K562 (cell line): Measurements from ENCODE around the gene MMP24. TPM values are rescaled to one million over a fixed set of nuclear protein-coding genes. Genes with fewer than 3 reads are reported as not detected.

Experiments used
- ARID1B ChIP-seq: fragments of 450-650 bp; IDR thresholded peaks from 2 replicates; pipeline ENCODE4 v1.6.1; 2016; ENCODE audit warnings: antibody characterized with exemption, mild to moderate bottlenecking, inconsistent platforms
- CBFA2T2 ChIP-seq: fragments of 450-650 bp; conservative IDR thresholded peaks from 2 replicates; pipeline ENCODE4 v1.6.1; 2017; ENCODE audit warnings: mild to moderate bottlenecking
- CBFA2T3 ChIP-seq: fragments of 450-650 bp; IDR thresholded peaks from 2 replicates; pipeline ENCODE4 v1.6.1; 2017
- CXXC5 ChIP-seq: fragments of 250-450 bp; sonication (Bioruptor Pico); IDR thresholded peaks from 2 replicates; pipeline ENCODE4 v1.8.0; 2022; ENCODE audit warnings: inconsistent platforms, mild to moderate bottlenecking, moderate library complexity
- FOSL1 ChIP-seq: fragments of 200-800 bp; sonication (Bioruptor generic); conservative IDR thresholded peaks from 2 replicates; pipeline ENCODE4 v1.6.1; 2016; ENCODE audit warnings: missing genetic modification characterization, missing compliant biosample characterization
- FOXP4 ChIP-seq: sonication (generic); formaldehyde crosslinking; IDR thresholded peaks from 2 replicates; pipeline ENCODE4 v1.8.0; 2022; ENCODE audit warnings: mild to moderate bottlenecking, missing genetic modification reagents, borderline replicate concordance
- GATAD2B ChIP-seq: fragments of 450-650 bp; IDR thresholded peaks from 2 replicates; pipeline ENCODE4 v1.6.1; 2017; ENCODE audit warnings: mild to moderate bottlenecking, borderline replicate concordance
- GMEB1 ChIP-seq: fragments of 250-450 bp; sonication (Bioruptor Pico); IDR thresholded peaks from 2 replicates; pipeline ENCODE4 v1.4.0; 2020; ENCODE audit warnings: mild to moderate bottlenecking
- MED1 ChIP-seq: sonication (generic); formaldehyde crosslinking; IDR thresholded peaks from 2 replicates; pipeline ENCODE4 v1.8.1; 2023; ENCODE audit warnings: missing genetic modification reagents, borderline replicate concordance
- NCOA2 ChIP-seq, 2 experiments: fragments of 450-650 bp; IDR thresholded peaks; 2 replicates each; pipeline ENCODE4 v1.6.1; 2018; ENCODE audit warnings: mild to moderate bottlenecking in 2 of 2, moderate library complexity in 1 of 2; ENCODE audit not compliant: partially characterized antibody in 2 of 2
- PCBP2 ChIP-seq: fragments of 200-400 bp; formaldehyde crosslinking; IDR thresholded peaks from 2 replicates; pipeline ENCODE4 v1.6.1; 2018; ENCODE audit warnings: low read length, low read depth, mild to moderate bottlenecking, moderate library complexity; ENCODE audit not compliant: poor library complexity, severe bottlenecking
- PHF20 ChIP-seq: fragments of 450-650 bp; IDR thresholded peaks from 2 replicates; pipeline ENCODE4 v1.6.1; 2018; ENCODE audit not compliant: partially characterized antibody
- PML ChIP-seq: IDR thresholded peaks from 2 replicates; pipeline ENCODE4 v1.6.1; 2012; ENCODE audit warnings: low read length, inconsistent platforms
- PRDM10 ChIP-seq: fragments of 450-650 bp; IDR thresholded peaks from 2 replicates; pipeline ENCODE4 v1.6.1; 2018; ENCODE audit not compliant: partially characterized antibody
- RBM39 ChIP-seq: fragments of 200-400 bp; formaldehyde crosslinking; optimal IDR thresholded peaks from 2 replicates; pipeline ENCODE3; 2018; ENCODE audit warnings: low read depth, low read length
- SIN3B ChIP-seq: fragments of 450-650 bp; IDR thresholded peaks from 2 replicates; pipeline ENCODE4 v1.6.1; 2017; ENCODE audit warnings: low read depth, mild to moderate bottlenecking, moderate library complexity
- TAF9B ChIP-seq: fragments of 450-650 bp; IDR thresholded peaks from 2 replicates; pipeline ENCODE4 v1.6.1; 2018; ENCODE audit warnings: mild to moderate bottlenecking; ENCODE audit not compliant: partially characterized antibody
- ZBTB7A ChIP-seq: IDR thresholded peaks from 2 replicates; pipeline ENCODE4 v1.6.1; 2011; ENCODE audit warnings: low read depth, mild to moderate bottlenecking, low read length, moderate library complexity, borderline replicate concordance; ENCODE audit not compliant: control insufficient read depth
- ZNF224 ChIP-seq: sonication (generic); formaldehyde crosslinking; IDR thresholded peaks from 2 replicates; pipeline ENCODE4 v1.8.0; 2022; ENCODE audit warnings: mild to moderate bottlenecking, missing genetic modification reagents
- ZNF511 ChIP-seq: sonication (generic); formaldehyde crosslinking; IDR thresholded peaks from 2 replicates; pipeline ENCODE4 v1.8.0; 2022; ENCODE audit warnings: mild to moderate bottlenecking, missing genetic modification reagents
- ZNF584 ChIP-seq: fragments of 200-800 bp; sonication (Bioruptor generic); IDR thresholded peaks from 2 replicates; pipeline ENCODE4 v1.6.1; 2016; ENCODE audit warnings: low read depth, mild to moderate bottlenecking, missing genetic modification characterization, missing compliant biosample characterization
- polyA plus RNA-seq, 8 experiments: library from polyadenylated mRNA; depleted of rRNA in 4 of 8; stranded (reverse) in 5 of 8; unstranded in 3 of 8; fragments of >200 nt; fragmentation: Nextera tagmentation in 2 of 8; fragmentation: Illumina TruSeq in 1 of 8; extraction: Ambion mirVana in 2 of 8; extraction: Trizol in 1 of 8; gene quantifications; 2 replicates each; pipeline versions ENCODE4 v1.2.1 to v1.2.3, GENCODE V29; 2011 to 2014; ENCODE audit warnings: inconsistent platforms in 1 of 8, missing spikeins in 1 of 8
- total RNA-seq, 7 experiments: library from RNA; depleted of rRNA in 6 of 7; stranded (reverse); fragments of >200 nt in 6 of 7; fragmentation: Illumina TruSeq in 2 of 7; extraction: Trizol in 2 of 7; gene quantifications; 2 replicates each; pipeline versions ENCODE4 v1.2.1 to v1.2.3, GENCODE V29; 2011 to 2021; ENCODE audit warnings: low replicate concordance in 1 of 7

Gene MMP24
- total and polyA plus RNA-seq, 9 of the 15 experiments (the other 6 are each of a cell fraction or from before 2014, with no cell fraction given): 0.03 to 0.07 (median 0.03) TPM; not detected in 6

- TF ChIP-seq FOSL1 (tag) (no peak), GMEB1 (no peak), SIN3B (no peak), NCOA2 (IDR thresholded peaks at IDR 0.05; ENCODE audit: partially characterized antibody in 2 of 2) (no peak), RBM39 (no peak), MED1 (CRISPR knock-in tag) (no peak), PML (no peak), FOXP4 (no peak), ZNF224 (CRISPR knock-in tag) (no peak), GATAD2B (no peak), ZNF511 (no peak), ZBTB7A (no peak), PRDM10 (no peak), CXXC5 (CRISPR knock-in tag) (no peak), CBFA2T3 (peak; percentile 60), PHF20 (no peak), ARID1B (peak; percentile 49; the same call in 1 of the 2 replicates), PCBP2 (no peak), ZNF584 (CRISPR knock-in tag) (no peak), CBFA2T2 (0 out of 2 replicates have a peak, but pooled peaks have one; percentile 21), TAF9B (no peak)
Observed at GRCh38 chr20:35257175-35257909, 30.9 kb downstream of the MMP24 start (continued).
